Activated CD8-positive, alpha-beta memory T cell treated with anti-CD3 and anti-CD28 coated beads for 4 hours (primary cell): ENCODE data around the gene SLC25A43.
"Not testable (repeated sequence)": the region's sequence is repeated elsewhere in the genome, so short reads cannot be mapped to it uniquely, and the experiment has no call there.

Experiments
- DNase-seq, 2 donors: peaks; one replicate each; pipeline ENCODE4 v3.0.0-alpha.2; 2020; ENCODE audit warnings: low read depth in 2 of 2

Gene SLC25A43

DNA sequence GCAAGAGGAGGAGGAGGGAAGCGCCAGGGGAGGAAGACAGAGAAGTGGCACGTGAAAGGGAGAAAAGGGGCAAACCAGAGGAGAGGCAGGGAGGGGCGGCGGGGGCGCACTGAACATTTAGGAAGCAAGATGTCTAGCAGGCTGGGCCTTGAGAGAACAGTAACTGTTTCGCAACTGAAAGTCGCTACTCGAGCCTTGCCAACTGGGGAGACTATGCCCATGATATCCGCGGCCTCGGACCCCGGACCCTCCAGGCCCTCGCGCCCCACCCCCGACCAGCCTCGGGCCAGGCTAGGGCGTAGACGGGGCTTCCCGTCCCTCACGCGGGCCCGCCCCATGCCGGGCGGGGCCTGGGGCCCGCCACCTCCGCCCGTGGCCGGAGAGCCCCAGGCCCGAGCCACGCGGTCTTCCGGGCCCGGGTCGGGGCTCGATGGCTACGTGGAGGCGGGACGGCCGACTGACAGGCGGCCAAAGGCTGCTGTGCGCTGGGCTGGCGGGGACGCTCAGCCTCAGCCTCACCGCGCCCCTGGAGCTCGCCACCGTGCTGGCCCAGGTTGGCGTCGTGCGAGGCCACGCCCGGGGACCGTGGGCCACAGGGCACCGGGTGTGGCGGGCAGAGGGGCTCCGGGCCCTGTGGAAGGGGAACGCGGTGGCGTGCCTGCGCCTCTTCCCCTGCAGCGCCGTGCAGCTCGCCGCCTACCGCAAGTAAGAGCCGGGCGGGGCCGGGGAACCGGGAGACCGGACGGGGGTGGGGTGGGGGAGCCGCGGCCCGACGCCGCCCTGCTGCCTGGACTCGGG is at the start of gene SLC25A43:
Gene SLC25A43 (plus strand): TSS at position 363 of the 798 bp plus-strand sequence. CDS start 68 bp downstream, at position 431.
- DNase-seq, result no peak

DNA sequence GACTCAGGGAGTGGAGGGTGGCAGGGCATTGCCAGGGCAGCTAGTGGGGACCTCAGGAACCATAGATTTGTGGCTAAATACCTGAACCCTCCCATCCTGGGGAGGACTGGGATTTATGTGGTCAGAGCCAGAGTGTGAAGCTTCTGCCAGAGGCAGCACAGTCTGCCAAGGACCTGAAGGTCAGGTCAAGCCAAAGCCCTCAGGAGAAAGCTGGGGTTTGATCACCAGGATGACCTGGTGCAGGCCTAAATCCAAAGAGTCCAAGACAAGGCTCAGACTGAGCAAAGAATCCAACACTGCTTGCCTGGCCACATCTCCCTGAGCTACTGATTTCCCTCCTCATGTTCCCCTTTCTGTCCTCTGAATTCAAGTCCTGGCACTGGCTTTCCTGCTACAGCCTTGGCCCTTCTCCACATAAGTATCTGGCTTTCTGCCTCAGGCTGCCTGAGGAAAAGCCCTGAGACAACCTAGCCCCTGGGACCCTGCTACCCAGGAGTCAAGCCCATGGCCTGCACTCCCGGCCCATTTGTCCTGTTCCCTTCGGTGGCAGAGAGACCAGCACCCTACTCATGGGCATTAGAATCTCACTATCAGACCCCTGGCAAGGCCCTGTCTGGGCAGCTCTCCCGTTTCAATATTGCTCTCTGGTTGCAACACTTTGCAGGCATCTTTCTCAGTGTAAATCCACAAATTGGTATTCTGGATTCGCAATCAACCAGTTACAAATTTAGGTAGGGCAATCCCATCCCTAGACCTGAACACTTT is 39.3 kb upstream of the SLC25A43 start:
- no peak for DNase-seq

DNA sequence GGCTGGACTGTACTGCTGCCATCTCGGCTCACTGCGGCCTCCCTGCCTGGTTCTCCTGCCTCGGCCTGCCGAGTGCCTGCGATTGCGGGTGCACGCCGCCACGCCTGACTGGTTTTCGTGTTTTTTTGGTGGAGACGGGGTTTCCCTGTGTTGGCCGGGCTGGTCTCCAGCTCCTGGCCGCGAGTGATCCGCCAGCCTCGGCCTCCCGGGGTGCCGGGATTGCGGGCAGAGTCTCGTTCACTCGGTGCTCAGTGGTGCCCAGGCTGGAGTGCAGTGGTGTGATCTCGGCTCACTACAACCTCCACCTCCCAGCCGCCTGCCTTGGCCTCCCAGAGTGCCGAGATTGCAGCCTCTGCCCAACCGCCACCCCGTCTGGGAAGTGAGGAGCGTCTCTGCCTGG is 37.7 kb upstream of the SLC25A43 start:
- not testable (repeated sequence) for DNase-seq

DNA sequence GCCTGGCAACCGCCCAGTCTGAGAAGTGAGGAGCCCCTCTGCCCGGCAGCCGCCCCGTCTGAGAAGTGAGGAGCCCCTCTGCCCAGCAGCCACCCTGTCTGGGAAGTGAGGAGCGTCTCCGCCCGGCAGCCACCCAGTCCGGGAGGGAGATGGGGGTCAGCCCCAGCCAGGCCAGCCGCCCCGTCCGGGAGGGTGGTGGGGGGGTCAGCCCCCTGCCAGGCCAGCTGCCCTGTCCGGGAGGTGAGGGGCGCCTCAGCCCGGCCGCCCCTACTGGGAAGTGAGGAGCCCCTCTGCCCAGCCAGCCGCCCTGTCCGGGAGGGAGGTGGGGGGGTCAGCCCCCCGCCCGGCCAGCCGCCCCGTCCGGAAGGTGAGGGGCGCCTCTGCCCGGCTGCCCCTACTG is 37.1 kb upstream of the SLC25A43 start:
- not testable (repeated sequence) for DNase-seq

DNA sequence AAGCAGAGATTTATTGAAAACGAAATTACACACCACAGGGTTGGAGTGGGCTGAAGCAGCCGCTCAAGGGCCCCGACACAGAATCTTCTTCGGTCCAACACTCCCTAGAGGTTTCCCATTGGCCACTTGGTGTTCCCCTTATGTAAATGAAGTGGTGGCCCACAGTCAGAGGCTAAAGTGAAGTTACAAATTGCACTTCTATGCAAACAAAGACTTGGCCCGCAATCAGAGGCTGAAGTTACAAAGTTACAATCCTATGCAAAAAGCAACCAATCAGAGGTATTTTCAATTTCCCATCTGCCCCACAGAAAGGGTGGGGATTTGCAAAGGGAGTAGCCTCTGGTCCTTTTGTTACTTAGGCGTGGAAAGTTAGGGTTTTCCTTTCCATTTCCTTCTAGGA is 35.7 kb upstream of the SLC25A43 start:
- no peak for DNase-seq

DNA sequence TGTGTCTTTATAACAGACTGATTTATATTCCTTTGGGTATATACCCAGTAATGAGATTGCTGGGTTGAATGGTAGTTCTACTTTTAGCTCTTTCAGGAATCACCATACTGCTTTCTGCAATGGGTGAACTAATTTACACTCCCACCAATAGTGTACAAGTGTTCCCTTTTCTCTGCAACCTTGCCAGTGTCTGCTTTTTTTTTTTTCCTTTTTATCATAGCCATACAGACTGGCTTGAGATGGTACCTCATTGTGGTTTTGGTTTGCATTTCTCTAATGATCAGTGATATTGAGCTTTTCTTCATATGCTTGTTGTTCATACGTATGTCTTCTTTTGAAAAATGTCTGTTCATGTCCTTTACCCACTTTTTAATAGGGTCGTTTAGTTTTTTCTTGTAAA is 27.3 kb upstream of the SLC25A43 start:
- not testable (repeated sequence) for DNase-seq

DNA sequence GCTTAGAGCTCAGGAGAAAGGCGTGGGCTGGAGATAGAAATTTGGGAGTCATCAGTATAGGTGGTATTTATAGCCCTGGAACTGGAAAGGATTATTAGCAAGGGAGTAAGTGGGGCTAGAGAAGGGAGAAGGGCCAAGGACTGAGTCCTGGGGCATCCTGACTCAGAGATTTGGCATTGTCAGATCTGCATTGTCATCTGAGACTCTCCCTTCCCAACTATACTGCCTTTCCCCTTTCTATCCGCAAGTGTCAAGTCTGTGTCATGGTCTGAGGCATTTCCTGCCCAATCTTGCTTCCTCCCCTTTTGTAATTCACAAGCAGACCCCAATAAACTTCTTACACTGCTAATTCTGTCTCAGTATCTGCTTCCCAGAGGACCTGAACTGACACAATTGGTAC is 24.4 kb upstream of the SLC25A43 start:
- DNase-seq, result no peak

DNA sequence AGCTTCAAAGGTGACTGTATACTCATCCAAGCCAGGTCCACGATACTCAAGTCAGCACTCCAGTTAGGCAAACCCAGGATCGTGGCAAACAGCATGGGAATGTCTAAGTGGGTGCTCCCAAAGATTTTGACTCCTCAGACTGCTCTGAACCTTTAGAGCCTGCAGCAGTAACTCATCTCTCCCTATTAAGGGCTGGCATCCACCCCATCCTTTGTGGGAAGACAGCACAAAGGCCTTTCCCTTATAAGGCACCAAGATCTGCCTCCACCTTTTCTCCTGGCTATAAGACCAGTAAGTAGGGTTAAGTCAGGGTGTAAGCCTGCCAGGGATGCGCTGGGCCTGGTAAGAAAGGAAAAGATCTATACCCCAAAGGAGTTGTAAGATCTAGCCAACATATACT is 23.6 kb upstream of the SLC25A43 start:
- no peak for DNase-seq

DNA sequence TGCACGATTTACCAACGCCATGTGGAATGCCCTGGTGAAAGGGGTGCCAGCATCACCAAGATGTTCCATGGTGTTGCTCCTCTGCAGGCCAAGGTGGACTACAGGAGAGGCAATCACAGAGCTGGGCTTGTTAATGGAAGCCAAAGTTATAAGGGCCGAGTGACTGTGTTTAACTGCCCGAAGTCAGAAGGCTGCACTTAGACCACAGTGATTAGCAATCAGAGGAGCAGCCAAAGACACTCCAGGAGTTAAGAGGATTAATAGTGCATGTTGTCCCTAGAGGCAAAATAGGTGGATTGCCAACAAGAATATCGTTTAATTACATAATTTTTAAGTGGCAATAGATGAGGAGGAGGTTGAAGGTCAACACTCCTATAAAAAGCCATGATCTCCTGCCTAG is 22.8 kb upstream of the SLC25A43 start:
- DNase-seq, result no peak

DNA sequence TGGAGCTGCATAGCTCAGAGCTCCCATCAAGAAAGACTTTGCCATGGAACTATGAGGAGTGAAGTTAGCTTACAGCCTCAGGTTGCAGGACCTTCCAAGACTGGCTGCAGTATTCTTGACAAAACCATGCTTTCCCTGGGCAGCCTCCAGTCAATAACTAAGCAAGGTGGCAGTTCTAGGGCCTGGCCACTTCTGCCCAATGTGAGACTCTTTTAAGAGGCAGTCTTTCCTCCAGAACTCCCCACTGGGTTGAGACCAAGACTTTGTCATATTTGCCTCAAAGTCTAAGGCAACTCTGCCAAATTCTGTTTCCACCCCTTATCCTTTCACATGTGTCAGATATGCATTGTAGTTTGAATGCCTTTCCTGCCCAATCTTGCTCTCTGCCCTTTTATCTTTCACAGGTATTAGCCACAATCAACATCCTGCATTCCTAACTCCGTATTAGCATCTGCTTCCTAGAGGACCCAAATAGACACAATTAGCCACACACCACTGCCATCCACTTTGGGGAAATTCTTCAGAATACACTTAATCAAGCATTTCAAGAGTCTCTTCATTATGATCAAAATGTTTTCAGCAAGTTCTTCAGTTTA is 17.7 kb upstream of the SLC25A43 start:
- DNase-seq, result no peak

DNA sequence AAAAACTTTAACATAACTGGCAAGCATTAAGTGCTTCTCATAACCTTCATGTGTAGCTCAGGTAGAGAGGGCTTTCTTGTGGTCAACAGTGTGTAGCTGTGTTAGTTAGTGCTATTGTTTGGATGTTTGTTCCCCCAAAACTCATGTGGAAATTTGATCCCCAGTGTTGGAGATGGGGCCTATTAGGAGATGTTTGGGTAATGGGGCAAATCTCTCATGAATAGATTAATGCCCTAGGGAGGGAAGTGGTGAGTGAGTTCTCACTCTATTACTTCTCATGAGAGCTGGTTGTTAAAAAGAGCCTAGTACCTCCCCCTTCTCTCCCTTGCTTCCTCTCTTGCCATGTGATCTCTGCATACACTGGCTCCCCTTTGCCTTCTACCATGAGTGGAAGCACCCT is 16.5 kb upstream of the SLC25A43 start:
- DNase-seq, result no peak

DNA sequence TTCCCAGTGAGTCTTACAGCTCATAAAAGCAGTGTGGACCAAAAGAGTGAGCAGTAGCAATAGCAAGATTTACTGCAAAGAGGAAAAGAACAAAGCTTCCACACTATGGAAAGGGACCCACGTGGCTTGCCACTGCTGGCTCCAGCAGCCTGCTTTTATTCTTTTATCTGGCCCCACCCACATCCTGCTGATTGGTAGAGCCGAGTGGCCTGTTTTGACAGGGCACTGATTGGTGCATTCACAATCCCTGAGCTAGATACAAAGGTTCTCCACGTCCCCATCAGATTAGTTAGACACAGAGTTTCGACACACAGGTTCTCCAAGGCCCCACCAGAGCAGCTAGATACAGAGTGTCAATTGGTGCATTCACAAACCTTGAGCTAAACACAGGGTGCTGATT is 12.5 kb upstream of the SLC25A43 start:
- not testable (repeated sequence) for DNase-seq

DNA sequence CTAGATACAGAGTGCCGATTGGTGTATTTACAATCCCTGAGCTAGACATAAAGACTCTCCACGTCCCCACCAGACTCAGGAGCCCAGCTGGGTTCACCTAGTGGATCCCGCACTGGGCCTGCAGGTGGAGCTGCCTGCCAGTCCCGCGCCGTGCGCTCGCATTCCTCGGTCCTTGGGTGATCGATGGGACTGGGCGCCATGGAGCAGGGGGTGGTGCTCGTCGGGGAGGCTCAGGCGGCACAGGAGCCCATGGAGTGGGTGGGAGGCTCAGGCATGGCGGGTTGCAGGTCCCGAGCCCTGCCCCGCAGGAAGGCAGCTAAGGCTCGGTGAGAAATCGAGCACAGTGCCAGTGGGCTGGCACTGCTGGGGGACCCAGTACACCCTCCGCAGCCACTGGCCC is 11.7 kb upstream of the SLC25A43 start:
- not testable (repeated sequence) for DNase-seq

DNA sequence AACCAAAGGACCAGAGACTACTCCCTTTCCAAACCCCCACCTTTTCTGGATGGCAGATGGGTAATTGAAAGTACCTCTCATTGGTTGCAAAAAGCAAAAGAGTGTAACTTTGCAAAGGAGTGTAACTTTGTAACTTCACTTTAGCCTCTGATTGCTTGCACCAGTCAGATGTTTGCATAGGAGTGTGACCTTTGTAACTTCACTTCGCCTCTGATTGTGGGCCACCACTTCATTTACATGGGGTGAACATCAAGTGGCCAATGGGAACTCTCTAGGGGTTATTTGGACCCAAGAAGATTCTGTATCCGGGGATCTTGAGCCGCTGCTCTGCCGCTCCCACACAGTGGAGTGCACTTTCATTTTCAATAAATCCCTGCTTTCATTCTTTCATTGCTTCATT is 9.9 kb upstream of the SLC25A43 start:
- no peak for DNase-seq

DNA sequence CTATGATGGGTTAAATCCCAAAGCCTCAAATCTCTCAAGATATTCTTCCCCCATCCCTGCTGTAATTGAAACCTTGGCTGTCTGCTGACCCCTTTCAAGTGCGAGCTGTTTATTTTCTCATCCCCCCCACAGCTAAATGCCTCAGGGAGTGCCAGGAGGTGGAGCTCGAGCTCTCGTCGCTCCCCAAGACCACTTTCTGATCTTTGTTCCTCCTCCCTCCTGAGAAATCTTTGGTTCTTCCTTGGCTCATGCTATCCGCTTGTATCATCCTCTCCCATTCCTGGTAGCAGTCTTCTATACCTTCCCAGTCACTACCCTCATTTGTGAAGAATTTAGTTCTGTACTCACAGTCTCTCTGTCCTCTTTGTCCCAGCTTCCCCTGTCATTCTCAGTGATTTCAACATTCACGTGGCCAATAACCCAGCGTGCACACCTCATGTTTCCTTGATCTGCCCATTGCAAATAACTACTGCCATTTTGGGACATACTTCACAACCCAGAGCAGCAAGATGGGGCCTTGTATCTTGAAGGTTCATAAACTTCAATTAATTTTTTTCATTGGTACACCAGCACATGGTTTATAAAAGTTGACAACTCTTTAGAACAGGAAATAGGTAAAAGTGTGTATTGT is 9.2 kb upstream of the SLC25A43 start:
- no peak for DNase-seq

DNA sequence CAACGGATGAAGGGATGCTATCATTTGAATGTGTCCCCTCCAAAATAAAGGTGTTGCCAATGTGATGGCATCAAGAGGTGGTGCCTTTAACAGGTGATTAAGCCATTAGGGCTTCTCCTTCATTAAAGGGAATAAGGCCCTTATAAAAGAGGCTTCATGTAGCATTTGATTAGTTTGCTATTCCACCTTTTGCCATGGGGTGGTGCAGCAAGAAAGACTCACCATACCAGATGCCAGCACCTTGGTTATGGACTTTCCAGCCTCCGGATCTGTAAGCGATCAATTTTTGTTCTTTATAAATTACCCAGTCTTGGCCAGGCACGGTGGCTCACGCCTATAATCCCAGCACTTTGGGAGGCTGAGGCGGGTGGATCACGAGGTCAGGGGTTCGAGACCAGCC is 7.9 kb upstream of the SLC25A43 start:
- DNase-seq, result no peak

DNA sequence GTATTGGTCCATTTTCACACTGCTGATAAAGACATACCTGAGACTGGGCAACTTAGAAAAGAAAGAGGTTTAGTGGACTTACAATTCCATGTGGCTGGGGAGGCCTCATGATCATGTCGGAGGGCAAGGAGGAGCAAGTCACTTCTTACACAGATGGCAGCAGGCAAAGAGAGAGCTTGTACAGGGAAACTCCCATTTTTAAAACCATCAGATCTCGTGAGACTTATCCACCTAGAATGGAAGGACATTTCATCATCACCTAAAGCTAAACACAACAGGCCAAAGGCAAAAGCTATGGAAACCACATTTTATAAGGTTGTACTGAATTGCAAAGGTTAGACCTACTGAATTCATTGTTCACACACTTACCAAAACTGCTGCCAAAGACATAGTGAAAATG is 6.0 kb upstream of the SLC25A43 start:
- DNase-seq, result no peak

DNA sequence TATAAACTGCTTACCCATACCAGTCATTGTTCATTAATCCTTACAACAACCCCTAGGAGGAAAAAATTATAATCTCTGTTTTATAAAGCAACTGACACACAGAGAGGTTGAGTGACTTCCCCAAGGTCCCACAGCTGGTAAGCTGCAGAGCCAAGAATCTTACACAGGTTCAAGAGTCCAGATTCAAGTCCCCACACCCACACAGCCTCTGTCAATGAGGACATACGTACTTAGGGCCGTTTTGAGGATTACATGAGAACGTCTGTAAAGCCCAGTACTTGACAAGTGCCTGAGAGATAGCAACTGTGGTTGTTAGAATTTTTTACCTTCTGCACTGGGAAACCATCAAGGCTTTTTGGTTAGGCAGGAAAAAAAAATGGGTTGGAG is 556 bp upstream of the SLC25A43 start:
- no peak for DNase-seq

DNA sequence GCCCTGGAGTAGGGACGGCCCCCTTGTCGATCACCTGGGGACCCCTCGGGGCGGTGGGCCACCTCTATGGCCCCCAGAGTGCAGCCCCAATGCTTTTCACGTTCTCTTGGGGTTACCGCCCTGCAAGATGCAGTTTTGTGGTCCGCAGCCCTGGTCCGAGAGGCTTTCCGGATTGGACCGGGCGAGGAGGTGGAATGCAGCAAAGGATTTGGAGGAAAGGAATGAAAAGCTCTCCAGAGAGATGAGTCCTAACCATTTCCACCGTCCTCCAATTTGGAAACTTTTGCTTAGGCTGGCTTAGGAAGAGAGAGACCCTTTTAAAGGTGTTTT is 601 bp downstream of the SLC25A43 start:
- DNase-seq, result no peak

DNA sequence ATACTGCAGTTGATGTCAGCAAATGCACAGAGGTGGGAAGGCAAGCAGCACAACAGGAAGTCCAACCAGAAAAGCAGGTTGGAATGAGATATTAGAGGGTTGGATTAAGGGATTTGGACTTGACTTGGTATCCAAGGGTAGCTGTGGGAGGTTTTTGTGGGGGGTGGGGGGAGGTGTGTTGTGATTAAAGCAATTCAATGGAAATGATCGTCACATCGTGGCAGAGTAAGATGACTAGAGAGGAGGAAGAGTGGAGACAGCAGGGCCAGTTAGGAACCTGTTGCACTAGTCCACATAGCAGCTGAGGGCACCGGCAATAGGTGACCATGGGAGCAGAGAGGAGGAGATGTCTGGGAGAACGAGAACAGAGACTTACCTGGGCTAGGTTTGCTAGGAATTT is 2.4 kb downstream of the SLC25A43 start:
- DNase-seq, result no peak

DNA sequence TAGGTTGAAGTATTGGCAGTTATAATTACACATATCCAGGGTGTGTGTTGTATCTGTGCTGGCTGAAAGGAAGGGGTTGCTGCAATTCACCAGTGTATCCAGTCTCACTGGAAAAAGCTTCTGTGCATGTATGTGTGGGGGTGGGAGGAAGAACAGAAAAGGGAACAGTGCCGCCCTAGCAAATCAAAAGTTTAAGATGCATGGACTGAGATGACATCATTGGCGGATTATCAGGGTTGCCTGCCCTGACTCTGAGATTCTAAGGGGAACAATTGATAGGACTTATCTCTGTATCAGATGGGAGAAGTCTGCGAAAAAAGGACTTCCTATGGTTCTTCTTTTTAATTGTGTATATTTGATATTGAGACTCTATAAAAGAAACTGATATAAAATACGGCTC is 3.5 kb downstream of the SLC25A43 start:
- DNase-seq, result no peak

DNA sequence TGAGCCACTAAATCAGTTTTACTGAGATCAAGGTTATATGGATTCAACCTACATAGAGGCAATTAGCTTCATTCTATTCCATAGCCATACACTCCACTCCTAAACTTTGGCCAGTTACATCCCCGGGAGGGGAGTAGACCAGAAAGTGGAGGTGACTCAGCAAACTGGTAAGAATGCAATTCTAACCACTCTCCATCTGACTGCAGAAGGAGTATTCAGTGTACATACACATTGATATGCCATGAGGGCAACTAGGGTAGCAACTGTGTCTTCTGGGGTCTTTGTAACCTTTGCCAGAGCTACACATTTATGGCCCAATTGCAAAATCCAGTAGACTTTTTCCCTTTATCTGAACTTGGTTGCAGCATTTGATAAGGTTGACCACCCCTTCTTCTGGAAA is 7.6 kb downstream of the SLC25A43 start:
- no peak for DNase-seq

DNA sequence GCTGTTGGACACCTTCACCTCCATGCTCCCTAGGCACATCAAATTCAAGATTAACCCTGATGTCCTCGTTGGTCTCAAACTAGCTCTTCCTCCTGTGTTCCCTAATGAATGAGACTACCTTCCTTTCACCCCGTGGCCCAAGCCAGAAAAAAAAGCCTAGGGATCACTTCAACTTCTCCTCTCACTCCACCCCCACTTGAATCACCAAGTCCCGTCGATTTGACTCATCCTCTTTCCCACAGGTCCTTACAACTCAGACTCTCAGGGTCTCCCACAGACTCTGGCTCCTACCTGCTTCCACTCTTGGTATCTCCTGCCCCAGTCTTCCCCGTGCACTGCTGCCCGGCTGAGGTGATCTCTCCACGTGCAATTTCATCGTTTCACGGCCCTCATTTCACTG is 8.5 kb downstream of the SLC25A43 start:
- no peak for DNase-seq
